ENCODE results near the gene MINDY1.

The MINDY1 gene, protein sequence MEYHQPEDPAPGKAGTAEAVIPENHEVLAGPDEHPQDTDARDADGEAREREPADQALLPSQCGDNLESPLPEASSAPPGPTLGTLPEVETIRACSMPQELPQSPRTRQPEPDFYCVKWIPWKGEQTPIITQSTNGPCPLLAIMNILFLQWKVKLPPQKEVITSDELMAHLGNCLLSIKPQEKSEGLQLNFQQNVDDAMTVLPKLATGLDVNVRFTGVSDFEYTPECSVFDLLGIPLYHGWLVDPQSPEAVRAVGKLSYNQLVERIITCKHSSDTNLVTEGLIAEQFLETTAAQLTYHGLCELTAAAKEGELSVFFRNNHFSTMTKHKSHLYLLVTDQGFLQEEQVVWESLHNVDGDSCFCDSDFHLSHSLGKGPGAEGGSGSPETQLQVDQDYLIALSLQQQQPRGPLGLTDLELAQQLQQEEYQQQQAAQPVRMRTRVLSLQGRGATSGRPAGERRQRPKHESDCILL

DNA sequence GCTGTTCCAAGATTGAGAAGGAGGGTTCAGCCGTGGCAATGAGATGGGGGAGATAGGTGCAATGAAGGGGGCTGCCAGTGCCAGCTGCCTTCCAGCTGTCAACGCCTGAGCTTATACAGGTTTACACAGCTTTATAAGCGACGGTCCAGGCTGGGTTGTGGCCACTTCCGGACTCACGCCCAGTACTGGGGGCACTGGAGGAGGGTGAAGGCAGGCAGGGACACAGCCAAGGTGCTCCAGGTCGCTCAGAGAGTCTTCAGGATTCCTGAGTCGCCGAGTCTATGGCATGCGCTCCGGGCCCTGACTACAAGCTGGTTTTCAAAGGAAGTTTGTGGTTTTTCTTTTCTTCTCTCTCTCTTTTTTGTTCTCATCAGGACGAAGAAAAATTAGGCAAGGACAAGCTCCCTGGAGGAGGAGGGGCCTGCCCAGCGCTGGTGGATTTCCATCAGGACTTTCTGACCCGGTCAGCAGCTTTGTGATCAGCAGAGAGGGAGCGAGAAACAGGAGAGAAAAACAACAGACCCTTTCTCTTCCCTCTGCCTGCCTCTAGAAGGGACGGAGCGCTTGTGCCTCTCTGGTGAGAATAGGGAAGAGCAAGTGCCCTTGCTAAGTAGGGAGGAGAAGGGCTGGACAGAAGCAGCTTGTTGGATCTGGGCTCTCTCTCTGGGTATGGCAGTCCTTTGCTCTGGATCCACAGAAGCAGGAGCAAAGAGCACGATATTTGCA lies at the start of gene MINDY1:
Gene MINDY1, minus strand, starts transcription at position 576 of the 726 bp plus-strand sequence. CDS start 4,285 bp downstream, outside the sequence.
- peak; percentile 57 for DNase-seq (ENCODE audit: low read depth)

DNA sequence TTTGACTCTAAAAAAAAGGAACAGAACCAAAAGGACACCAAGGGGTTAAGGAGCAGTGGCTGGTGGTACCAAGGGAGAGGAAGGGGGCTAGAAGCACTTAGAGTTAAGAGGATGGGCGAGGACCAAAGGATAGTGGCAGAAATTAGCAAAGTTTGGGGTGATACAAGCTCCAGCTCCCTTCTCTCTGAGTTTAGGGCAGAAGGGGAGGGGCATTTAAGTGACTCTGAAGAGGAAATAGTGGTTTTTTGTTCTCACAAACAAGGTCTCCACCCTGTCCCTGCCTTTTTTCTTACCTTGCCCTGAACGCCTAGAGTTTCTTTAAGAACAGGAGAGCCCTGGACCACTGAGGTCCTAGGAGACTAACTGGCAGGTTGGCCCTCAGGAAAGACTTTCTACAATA lies 49.4 kb upstream of the MINDY1 start:
- no peak for DNase-seq (ENCODE audit: low read depth)

- DNase-seq (ENCODE audit: low read depth), result no peak
Observed at GRCh38 chr1:151055581-151055980, 48.9 kb upstream of the MINDY1 start.

- no peak for DNase-seq (ENCODE audit: low read depth)
Observed at GRCh38 chr1:151054971-151055547, 48.4 kb upstream of the MINDY1 start.

DNA sequence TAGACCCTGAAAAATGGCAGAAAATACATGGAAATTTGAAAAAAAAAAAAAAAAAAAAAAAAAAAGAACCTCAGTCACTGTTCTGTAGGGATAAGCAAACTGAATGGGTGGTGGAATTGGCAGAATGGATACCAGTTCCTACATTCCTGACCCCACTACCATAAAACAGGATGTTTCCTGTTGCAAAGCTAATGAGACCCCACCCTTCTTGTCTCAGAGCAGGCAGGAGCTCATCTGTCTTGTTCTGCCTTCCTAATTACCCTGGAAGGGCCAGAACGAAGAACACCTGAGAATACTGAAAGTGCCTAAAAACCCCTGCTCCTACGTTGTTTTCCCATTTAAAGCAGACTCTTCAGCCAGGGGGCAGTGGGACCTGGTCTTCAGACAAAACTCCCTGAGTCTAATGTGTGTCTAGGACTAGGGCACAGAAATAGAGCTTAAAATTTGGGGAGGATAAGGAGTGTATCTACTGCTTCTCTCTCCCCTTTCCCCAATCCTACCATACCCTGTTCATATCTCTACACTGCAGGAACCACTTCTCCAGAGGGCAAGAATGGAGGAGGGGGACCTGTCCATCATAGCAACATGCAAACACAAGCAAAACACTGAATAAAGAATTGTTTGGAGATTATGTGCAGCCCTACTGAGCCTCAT lies 44.8 kb upstream of the MINDY1 start:
- no peak for DNase-seq (ENCODE audit: low read depth)

DNA sequence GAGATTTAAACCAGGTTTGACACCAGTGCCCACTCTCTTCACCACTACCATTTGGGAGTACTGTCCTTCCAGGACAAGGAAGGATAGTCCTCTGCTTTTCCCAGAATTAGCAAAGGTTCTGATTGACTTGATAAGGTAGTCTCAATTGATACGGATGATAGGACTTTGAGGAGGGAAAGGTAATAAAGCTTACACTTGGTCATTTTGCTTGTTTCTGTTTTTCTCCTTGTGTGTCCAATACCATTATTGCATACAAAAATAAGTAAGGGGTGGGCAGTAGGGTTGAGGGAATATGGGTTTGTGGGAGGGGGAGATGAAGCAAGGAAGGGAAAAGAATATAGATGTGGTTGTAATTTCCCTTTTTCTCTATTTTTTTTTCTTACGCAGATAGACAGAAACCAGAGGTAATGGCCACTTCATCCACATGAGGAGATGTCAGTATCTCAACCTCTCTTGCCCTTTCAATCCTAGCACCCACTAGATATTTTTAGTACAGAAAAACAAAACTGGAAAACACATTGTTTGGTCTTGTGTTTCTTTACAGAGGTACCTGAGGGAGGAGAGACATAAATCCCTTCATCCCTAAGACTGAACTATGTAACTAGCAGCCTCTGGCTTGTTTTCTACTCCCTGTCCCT lies 43.5 kb upstream of the MINDY1 start:
- DNase-seq (ENCODE audit: low read depth), result no peak

DNA sequence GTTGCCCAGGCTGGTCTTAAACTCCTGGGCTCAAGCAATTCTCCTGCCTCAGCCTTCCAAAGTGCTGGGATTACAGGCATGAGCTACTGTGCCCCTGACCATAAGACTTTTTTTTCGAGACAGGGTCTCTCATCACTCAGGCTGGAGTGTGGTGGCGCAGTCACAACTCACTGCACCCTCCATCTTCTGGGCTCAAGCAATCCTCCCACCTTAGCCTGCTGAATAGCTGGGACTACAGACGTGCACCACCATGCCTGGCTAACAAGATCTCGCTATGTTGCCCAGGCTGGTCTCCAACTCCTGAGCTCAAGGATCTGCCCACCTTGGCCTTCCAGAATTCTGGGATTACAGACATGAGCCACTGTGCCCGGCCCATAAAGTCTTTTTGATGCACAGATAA lies 42.8 kb upstream of the MINDY1 start:
- DNase-seq (ENCODE audit: low read depth), result no peak

DNA sequence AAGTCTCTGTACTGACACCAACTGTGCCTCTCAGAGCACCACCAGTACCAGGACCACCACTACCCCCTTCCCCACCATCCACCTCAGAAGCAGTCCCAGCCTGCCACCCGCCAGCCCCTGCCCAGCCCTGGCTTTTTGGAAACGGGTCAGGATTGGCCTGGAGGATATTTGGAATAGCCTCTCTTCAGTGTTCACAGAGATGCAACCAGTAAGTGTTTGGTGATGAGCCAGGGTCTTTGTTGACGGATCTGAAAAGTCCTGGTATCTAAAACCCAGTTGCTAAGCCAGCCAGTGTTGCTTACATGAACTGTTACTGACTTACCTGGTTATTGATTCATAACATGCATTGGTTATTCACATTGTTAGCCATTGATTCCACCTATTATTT lies 41.9 kb upstream of the MINDY1 start:
- no peak for DNase-seq (ENCODE audit: low read depth)

DNA sequence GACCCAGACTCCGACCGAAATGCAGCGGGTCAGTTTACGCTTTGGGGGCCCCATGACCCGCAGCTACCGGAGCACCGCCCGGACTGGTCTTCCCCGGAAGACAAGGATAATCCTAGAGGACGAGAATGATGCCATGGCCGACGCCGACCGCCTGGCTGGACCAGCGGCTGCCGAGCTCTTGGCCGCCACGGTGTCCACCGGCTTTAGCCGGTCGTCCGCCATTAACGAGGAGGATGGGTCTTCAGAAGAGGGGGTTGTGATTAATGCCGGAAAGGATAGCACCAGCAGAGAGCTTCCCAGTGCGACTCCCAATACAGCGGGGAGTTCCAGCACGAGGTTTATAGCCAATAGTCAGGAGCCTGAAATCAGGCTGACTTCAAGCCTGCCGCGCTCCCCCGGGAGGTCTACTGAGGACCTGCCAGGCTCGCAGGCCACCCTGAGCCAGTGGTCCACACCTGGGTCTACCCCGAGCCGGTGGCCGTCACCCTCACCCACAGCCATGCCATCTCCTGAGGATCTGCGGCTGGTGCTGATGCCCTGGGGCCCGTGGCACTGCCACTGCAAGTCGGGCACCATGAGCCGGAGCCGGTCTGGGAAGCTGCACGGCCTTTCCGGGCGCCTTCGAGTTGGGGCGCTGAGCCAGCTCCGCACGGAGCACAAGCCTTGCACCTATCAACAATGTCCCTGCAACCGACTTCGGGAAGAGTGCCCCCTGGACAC lies 41.4 kb upstream of the MINDY1 start:
- no peak for DNase-seq (ENCODE audit: low read depth)

DNA sequence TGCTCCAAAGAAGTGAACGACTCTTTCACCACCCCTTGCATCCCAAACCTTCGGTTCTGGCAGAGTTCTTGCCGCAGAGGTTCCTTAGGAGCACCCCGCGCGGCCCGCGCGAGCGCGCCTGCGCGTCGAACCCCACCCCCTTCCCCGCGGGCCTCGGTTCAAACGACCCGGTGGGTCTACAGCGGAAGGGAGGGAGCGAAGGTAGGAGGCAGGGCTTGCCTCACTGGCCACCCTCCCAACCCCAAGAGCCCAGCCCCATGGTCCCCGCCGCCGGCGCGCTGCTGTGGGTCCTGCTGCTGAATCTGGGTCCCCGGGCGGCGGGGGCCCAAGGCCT lies 40.9 kb upstream of the MINDY1 start, which contains the start of gene C1orf56:
Gene C1orf56, plus strand, starts transcription at position 161 of the 334 bp plus-strand sequence. Its CDS starts 97 bp downstream, at position 258.
- DNase-seq (ENCODE audit: low read depth), result no peak

DNA sequence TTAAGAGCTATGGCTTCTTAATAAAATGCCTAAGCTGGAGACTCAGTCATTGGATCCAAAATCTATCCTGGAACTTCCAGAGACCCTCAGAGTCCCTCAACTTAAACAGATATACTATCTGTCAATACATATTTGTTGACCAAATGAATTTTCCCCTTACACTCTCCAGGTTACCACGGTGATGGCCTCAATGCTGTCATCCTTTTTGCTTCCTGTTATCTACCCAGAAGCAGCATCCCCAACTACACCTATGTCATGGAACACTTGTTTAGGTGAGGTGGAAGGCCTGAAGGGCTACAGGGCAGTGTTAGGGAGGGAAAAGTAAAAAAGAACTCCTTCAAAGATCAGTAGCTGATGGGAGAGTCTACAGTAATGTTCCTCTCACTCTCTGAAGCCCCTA lies 36.5 kb upstream of the MINDY1 start:
- DNase-seq (ENCODE audit: low read depth), result no peak

DNA sequence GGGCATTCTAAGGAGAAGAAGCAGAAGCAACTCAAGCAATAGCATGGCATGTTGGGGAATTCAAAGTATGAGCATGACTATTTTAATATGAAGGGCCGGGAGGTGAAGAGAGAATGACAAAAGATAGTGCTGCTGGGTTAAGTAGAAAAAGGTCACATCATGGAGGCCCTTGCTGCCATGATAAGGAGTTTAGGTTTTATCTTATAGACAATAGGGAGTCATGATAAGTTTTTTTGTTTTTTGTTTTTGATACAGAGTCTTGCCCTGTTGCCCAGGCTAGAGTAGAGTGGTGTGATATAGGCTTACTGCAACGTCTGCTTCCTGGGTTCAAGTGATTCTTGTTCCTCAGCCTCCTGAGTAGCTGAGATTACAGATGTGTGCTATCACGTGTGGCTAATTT lies 32.8 kb upstream of the MINDY1 start:
- DNase-seq (ENCODE audit: low read depth), result no peak

DNA sequence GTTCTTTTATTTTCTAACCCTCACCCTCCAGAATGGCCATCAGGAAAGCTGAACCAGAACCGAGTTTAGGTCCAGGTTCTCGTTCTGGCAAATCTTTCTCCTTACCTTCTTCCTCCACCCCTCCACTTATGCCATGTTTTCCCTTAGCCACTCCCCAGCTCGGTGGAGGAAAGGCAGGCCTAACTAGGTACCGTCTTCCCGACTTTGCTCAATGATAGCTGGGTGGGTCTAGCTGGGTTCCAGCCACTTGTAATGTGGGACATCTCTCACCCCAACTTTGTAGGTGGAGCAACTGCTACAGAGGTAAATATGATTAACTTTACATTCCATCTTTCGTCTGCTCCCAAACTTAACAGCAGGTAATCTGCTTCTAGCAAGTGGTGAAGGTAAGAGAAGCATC lies 30.3 kb upstream of the MINDY1 start:
- DNase-seq (ENCODE audit: low read depth), result no peak

DNA sequence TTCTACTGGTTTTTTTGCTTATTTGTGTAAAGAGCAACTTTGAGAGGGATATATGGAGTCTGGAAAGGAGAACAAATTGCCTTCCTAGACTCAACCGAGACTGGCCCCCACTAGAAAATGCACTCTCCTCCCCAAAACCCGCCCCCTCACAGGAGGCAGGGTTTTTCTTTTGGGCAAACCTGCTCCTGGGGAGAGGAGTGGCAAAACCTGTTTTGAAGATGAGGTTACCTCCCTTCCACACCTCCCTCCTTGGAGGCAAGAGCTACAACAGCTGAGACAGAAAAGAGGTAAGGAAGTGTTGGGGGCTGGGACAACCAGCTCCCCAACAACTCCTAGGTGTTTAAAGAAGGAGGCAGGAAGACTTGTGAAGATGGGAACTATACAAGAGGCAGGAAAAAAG lies 29.7 kb upstream of the MINDY1 start, which contains the start of gene BNIPL:
Gene BNIPL, plus strand, starts transcription at position 231 of the 400 bp plus-strand sequence. Its CDS starts 140 bp downstream, at position 371.
- no peak for DNase-seq (ENCODE audit: low read depth)

DNA sequence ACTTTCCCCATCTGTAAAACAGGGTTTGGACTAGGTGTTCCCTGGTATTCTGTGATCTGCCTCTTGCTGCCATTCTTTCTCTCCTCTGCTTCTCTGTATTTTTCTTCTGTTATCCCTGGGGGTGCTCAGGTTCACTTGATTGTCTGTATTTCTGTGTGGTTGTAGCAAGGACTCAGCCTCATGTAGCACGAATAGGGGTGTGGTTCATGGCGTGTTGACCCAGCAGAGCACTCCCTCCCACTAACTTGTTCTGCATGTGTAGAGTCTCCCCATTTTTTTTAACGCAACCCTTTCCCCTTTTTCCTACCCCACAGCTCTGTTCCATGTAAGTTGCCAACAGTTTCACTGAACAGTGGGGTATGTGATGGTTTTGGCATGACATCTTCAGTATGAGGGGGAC lies 28.5 kb upstream of the MINDY1 start:
- no peak for DNase-seq (ENCODE audit: low read depth)

GRCh38 chr1:151032164-151032563 lies 25.5 kb upstream of the MINDY1 start:
- no peak for DNase-seq (ENCODE audit: low read depth)

DNA sequence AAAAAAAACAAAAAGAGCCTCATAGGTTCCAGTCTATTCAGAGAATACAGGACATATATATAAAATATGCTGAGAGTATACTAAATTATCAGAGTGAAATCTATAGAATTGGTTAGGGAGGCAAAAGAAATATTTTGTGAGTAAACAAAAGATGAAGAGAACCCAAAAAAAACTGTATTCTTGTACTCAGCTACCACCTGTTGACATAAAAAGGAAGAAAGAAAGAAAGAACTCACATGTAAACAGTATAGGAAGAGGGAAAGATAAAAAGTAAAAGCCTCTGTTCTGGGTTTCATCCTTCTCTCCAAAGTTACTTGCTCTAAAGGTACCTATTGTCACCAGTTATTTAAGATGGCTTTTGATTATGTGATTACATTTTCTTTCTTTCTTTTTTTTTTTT lies 19.8 kb upstream of the MINDY1 start:
- no peak for DNase-seq (ENCODE audit: low read depth)

DNA sequence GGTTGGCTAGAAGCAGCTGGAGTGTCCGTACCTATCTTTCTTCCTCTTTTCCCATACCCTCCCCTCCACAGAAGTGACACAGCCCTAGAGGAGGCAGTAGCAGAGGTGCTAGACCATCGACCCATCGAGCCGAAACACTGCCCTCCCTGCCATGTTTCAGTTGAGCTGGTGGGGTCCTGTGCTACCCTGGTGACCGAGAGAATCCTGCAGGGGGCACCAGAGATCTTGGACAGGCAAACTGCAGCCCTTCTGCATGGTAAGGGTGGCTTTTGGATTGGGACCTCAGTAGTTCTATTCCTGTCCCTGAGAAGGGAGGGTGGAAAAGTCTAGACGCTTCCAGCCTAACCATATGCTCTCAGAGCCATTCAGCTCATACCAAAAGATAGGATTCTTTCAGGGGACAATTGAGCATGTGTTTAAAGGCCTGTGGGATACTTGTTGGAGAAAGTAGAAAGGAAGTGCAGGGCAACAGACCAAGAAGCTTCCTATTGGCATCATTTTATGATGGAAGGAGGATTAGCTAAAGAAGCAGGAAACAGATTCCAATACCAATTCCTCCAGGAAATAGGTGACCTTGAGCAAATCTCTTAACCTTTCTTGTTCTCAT lies 17.9 kb upstream of the MINDY1 start:
- no peak for DNase-seq (ENCODE audit: low read depth)

- no peak for DNase-seq (ENCODE audit: low read depth)
Observed at GRCh38 chr1:151013518-151013917, 6.8 kb upstream of the MINDY1 start.

DNA sequence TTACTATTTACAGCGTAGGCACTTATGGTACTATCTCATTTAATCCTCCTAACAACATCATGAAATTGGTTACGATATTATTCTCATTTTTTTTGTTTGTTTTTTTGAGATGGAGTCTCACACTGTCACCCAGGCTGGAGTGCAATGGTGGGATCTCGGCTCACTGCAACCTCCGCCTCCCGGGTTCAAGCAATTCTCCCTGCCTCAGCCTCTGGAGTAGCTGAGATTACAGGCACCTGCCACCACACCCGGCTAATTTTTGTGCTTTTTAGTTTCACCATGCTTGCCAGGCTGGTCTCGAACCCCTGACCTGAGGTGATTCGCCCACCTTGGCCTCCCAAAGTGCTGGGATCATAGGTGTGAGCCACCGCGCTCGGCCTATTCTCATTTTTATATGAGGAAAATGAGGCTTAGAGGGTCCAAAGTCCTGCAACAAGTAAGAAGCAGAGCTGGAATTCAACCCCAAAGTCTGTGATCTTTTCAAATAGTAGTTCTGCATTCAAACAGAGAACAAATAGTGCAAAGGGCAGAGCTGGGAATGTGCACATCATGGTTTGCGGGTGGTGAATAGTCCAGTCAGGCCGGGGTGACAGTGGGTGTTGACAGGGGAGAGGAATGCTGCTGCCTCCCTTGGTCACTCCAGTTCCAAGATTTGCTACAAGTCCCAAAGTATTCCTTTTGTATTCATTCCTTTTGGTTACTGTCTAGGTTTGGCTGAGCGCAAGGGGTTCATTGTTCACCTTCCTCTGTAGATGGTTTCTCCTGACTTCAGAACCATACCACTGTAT lies 6.2 kb upstream of the MINDY1 start:
- no peak for DNase-seq (ENCODE audit: low read depth)

Measured in HS-27A (cell line).